HL-60 (cell line): ENCODE measurements around the gene PIK3CD.

Source experiments
- DNase-seq, 2 experiments: peaks; one replicate each; pipeline ENCODE4 v3.0.0-alpha.2; 2010 to 2020; ENCODE audit warnings: low read depth in 1 of 2, low spot score in 1 of 2
- H3K27ac ChIP-seq: fragments of 250-450 bp; sonication (Bioruptor Pico); replicated peaks from 2 replicates; pipeline ENCODE4 v1.5.1; 2020; ENCODE audit warnings: mild to moderate bottlenecking, moderate library complexity
- H3K27me3 ChIP-seq: fragments of 250-450 bp; sonication (Bioruptor Pico); 2 replicates; pipeline ENCODE4 v1.5.1; 2021; ENCODE audit warnings: mild to moderate bottlenecking, moderate library complexity; ENCODE audit not compliant: insufficient read depth, poor library complexity, severe bottlenecking
- H3K4me3 ChIP-seq: replicated peaks from 2 replicates; pipeline ENCODE4 v1.5.1; 2011; ENCODE audit warnings: mild to moderate bottlenecking, control low read depth, low read length; ENCODE audit not compliant: insufficient read depth
- GABPA ChIP-seq: IDR thresholded peaks from 2 replicates; pipeline ENCODE4 v1.6.1; 2012; ENCODE audit warnings: low read depth
- POLR2AphosphoS5 ChIP-seq: IDR thresholded peaks from 2 replicates; pipeline ENCODE4 v1.6.1; 2012; ENCODE audit warnings: low read depth
- SPI1 ChIP-seq: IDR thresholded peaks from 2 replicates; pipeline ENCODE4 v1.6.1; 2012; ENCODE audit warnings: low read depth, mild to moderate bottlenecking, borderline replicate concordance
- TF ChIP-seq, protein P1 (sequence below): IDR thresholded peaks from 2 replicates; pipeline ENCODE4 v1.6.1; 2012; ENCODE audit warnings: low read depth; ENCODE audit not compliant: insufficient replicate concordance
- TF ChIP-seq, protein P2 (sequence below): IDR thresholded peaks from one replicate; pipeline ENCODE4 v1.5.1; 2011; ENCODE audit warnings: low read length, control low read depth, inconsistent platforms; ENCODE audit not compliant: insufficient read depth

Gene PIK3CD

GRCh38 chr1:9755441-9755995, 104.0 kb downstream of the PIK3CD start:
- no peak for DNase-seq
- TF ChIP-seq GABPA (no peak), SPI1 (no peak), POLR2AphosphoS5 (no peak)
- TF ChIP-seq, protein P1, sequence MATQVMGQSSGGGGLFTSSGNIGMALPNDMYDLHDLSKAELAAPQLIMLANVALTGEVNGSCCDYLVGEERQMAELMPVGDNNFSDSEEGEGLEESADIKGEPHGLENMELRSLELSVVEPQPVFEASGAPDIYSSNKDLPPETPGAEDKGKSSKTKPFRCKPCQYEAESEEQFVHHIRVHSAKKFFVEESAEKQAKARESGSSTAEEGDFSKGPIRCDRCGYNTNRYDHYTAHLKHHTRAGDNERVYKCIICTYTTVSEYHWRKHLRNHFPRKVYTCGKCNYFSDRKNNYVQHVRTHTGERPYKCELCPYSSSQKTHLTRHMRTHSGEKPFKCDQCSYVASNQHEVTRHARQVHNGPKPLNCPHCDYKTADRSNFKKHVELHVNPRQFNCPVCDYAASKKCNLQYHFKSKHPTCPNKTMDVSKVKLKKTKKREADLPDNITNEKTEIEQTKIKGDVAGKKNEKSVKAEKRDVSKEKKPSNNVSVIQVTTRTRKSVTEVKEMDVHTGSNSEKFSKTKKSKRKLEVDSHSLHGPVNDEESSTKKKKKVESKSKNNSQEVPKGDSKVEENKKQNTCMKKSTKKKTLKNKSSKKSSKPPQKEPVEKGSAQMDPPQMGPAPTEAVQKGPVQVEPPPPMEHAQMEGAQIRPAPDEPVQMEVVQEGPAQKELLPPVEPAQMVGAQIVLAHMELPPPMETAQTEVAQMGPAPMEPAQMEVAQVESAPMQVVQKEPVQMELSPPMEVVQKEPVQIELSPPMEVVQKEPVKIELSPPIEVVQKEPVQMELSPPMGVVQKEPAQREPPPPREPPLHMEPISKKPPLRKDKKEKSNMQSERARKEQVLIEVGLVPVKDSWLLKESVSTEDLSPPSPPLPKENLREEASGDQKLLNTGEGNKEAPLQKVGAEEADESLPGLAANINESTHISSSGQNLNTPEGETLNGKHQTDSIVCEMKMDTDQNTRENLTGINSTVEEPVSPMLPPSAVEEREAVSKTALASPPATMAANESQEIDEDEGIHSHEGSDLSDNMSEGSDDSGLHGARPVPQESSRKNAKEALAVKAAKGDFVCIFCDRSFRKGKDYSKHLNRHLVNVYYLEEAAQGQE = no peak
- TF ChIP-seq, protein P2, sequence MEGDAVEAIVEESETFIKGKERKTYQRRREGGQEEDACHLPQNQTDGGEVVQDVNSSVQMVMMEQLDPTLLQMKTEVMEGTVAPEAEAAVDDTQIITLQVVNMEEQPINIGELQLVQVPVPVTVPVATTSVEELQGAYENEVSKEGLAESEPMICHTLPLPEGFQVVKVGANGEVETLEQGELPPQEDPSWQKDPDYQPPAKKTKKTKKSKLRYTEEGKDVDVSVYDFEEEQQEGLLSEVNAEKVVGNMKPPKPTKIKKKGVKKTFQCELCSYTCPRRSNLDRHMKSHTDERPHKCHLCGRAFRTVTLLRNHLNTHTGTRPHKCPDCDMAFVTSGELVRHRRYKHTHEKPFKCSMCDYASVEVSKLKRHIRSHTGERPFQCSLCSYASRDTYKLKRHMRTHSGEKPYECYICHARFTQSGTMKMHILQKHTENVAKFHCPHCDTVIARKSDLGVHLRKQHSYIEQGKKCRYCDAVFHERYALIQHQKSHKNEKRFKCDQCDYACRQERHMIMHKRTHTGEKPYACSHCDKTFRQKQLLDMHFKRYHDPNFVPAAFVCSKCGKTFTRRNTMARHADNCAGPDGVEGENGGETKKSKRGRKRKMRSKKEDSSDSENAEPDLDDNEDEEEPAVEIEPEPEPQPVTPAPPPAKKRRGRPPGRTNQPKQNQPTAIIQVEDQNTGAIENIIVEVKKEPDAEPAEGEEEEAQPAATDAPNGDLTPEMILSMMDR = no peak
- Histone ChIP-seq H3K27ac (no peak overlapping the region), H3K4me3 (no peak overlapping the region), H3K27me3 (no peaks in the 10 kb centered on the region)

DNA sequence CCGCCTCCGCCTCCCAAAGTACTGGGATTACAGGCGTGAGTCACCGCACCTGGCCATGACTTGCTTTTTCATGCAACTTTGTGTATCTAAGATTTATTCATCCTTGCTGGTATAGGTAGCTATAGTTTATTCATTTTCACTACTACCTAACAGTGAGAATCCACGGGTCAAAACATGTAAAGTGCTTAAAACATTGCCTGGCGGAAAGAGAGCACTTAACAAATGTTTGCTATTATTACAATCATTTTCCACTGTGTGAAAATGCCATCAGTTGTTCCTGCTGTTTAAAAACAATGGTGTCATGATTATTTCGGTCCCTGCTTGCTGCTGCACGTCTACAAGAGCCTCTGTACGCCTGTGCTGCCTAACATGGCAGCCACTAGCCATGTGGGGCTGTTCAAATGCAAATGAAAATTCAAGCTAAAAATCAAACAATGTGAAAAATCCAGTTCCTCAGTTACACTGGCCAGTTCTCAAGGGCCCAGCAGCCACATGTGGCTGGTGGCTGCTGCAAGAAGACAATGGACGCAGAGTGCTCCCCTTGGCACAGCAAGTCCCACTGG, 107.1 kb downstream of the PIK3CD start:
- no peak overlapping the region for H3K4me3 ChIP-seq
- TF ChIP-seq, protein P1 = no peak
- TF ChIP-seq GABPA (no peak), POLR2AphosphoS5 (no peak), SPI1 (no peak)
- TF ChIP-seq, protein P2 = no peak
- DNase-seq = no peak
- no peaks in the 10 kb centered on the region for H3K27me3 ChIP-seq
- H3K27ac ChIP-seq = no peak overlapping the region

- Histone ChIP-seq H3K4me3 (no peak overlapping the region), H3K27ac (no peak overlapping the region)
- DNase-seq = no peak
Measured at GRCh38 chr1:9759939-9760338, 108.4 kb downstream of the PIK3CD start.

More at GRCh38 chr1:9759939-9760338, 108.4 kb downstream of the PIK3CD start:
- H3K27me3 ChIP-seq = no peaks in the 10 kb centered on the region
- TF ChIP-seq GABPA (no peak), POLR2AphosphoS5 (no peak), SPI1 (no peak)
- TF ChIP-seq, protein P2 = no peak
